ENCODE data around the gene TP73. TPM values are rescaled to one million over a fixed set of nuclear protein-coding genes. Genes with fewer than 3 reads are reported as not detected.

The TP73 gene
- total and polyA plus RNA-seq, 2 experiments from 2014 or later, result not detected

GRCh38 chr1:3664700-3665375 is 12.5 kb downstream of the TP73 start:
- no peak for TF ChIP-seq EZH2phosphoT487 (IDR thresholded peaks at IDR 0.05; ENCODE audit: insufficient read depth, low read depth)
- TF ChIP-seq EZH2 (IDR thresholded peaks at IDR 0.05; ENCODE audit: insufficient read depth, poor library complexity, severe bottlenecking), result no peak
- Histone ChIP-seq H3K4me2 (ENCODE audit: unreplicated experiment) (no peak overlapping the region), H3K36me3 (ENCODE audit: low read depth) (no peaks in the 10 kb centered on the region), H3K27ac (no peak overlapping the region), H3K4me1 (ENCODE audit: insufficient read depth) (no peaks in the 10 kb centered on the region), H3K9me3 (ENCODE audit: low read depth) (no peaks in the 10 kb centered on the region), H3K4me3 (no peak overlapping the region), H4K20me1 (ENCODE audit: insufficient read depth) (no peaks in the 10 kb centered on the region), H2AFZ (no peak overlapping the region), H3K79me2 (ENCODE audit: insufficient read depth) (no peaks in the 10 kb centered on the region), H3K27me3 (replicated peaks; ENCODE audit: insufficient read depth) (peaks cover 6% of the 10 kb centered on the region; the same call in 1 of the 2 replicates), H3F3A (ENCODE audit: insufficient read depth) (no peaks in the 10 kb centered on the region), H3K9ac (no peak overlapping the region), H3K9me2 (ENCODE audit: insufficient read depth) (no peaks in the 10 kb centered on the region)
- in situ Hi-C loops (cut with MboI), result no loop called here
- no peak for DNase-seq
- WGBS, 2 experiments (ENCODE audit: low coverage in 1 of 2, low lambda C conversion rate in 2 of 2, missing lambda C conversion rate in 2 of 2), result 74% methylated on average over 13 to 14 of the region's 14 CpGs

DNA sequence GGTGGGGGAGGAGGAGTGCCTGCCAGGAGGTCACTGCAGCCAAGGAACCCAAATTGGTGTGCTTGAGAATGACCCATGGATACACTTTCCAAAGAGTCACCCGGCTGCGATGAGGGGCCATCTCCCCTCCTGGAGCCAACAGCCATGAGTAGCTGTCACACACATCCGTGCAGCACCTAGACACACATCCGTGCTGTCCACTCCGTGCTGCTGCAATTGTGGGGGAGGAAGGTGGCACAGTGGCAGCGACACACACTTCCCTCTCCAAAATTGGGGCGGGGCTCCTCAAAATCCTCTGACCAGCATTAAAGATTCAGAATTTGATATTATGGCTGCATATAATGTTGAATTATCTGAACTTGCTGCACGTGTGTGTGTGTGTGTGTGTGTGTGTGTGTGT is 15.8 kb downstream of the TP73 start:
- Histone ChIP-seq H3K4me3 (no peak overlapping the region), H3K9me2 (ENCODE audit: insufficient read depth) (no peaks in the 10 kb centered on the region), H3K36me3 (ENCODE audit: low read depth) (no peaks in the 10 kb centered on the region), H3K27me3 (replicated peaks; ENCODE audit: insufficient read depth) (no peaks in the 10 kb centered on the region; the same call in 1 of the 2 replicates), H2AFZ (no peak overlapping the region), H3K79me2 (ENCODE audit: insufficient read depth) (no peaks in the 10 kb centered on the region), H3F3A (ENCODE audit: insufficient read depth) (no peaks in the 10 kb centered on the region), H3K4me2 (ENCODE audit: unreplicated experiment) (no peak overlapping the region), H3K27ac (no peak overlapping the region), H4K20me1 (ENCODE audit: insufficient read depth) (no peaks in the 10 kb centered on the region), H3K9me3 (ENCODE audit: low read depth) (no peaks in the 10 kb centered on the region), H3K4me1 (ENCODE audit: insufficient read depth) (no peaks in the 10 kb centered on the region), H3K9ac (no peak overlapping the region)
- no peak for TF ChIP-seq EZH2phosphoT487 (IDR thresholded peaks at IDR 0.05; ENCODE audit: insufficient read depth, low read depth)
- no peak for TF ChIP-seq EZH2 (IDR thresholded peaks at IDR 0.05; ENCODE audit: insufficient read depth, poor library complexity, severe bottlenecking)
- no peak for DNase-seq
- in situ Hi-C loops (cut with MboI), result no loop called here
- WGBS, 2 experiments (ENCODE audit: low coverage in 1 of 2, low lambda C conversion rate in 2 of 2, missing lambda C conversion rate in 2 of 2), result 66 to 74% methylated on average over 8 of the region's 8 CpGs

DNA sequence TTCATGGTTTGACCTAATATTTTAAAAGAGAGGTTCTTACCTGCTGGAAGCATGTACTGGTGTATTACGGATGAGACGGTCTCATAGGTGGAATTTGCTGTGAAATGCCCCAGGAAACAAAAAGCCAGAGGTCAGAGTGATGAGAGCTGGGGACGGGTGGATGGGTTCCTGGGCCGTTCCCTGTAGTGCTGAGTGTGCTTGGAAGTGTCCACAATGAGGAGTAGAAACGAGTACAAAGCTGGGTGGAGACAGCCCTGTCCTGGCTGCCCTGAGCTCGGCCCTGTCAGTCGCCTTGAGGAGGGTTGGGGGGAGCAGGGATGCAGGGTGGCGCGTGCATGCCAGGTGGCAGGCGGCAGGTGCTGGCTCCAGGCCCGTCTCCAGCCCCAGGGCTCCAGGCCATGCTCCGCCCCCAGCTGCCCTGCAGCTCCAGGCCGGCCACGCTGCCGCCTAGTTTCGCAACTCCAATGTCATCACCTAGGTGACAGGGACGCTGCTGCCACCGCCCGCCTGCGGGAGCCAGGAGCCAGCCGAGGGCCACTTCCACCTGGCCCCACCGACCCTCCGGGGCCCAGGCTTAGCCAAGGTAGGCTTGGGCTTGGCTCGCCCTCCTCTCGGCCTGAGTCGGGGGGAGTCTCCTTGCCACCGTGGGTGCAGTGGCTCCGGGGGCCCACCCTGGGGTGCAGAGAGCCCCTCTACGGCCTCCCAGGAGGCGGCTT is 16.4 kb downstream of the TP73 start:
- Histone ChIP-seq H3K4me1 (ENCODE audit: insufficient read depth) (no peaks in the 10 kb centered on the region), H3K27ac (no peak overlapping the region), H3K9me3 (ENCODE audit: low read depth) (no peaks in the 10 kb centered on the region), H3K79me2 (ENCODE audit: insufficient read depth) (no peaks in the 10 kb centered on the region), H4K20me1 (ENCODE audit: insufficient read depth) (no peaks in the 10 kb centered on the region), H3K9me2 (ENCODE audit: insufficient read depth) (no peaks in the 10 kb centered on the region), H3F3A (ENCODE audit: insufficient read depth) (no peaks in the 10 kb centered on the region), H2AFZ (no peak overlapping the region), H3K27me3 (replicated peaks; ENCODE audit: insufficient read depth) (no peaks in the 10 kb centered on the region; the same call in 1 of the 2 replicates), H3K9ac (no peak overlapping the region), H3K36me3 (ENCODE audit: low read depth) (no peaks in the 10 kb centered on the region), H3K4me3 (no peak overlapping the region), H3K4me2 (ENCODE audit: unreplicated experiment) (no peak overlapping the region)
- TF ChIP-seq EZH2phosphoT487 (IDR thresholded peaks at IDR 0.05; ENCODE audit: insufficient read depth, low read depth) (no peak), EZH2 (IDR thresholded peaks at IDR 0.05; ENCODE audit: insufficient read depth, poor library complexity, severe bottlenecking) (no peak)
- in situ Hi-C loops (cut with MboI), result no loop called here
- peak; percentile 59 for DNase-seq
- 13 to 17% methylated on average over 28 of the region's 30 CpGs for WGBS, 2 experiments (ENCODE audit: low coverage in 1 of 2, low lambda C conversion rate in 2 of 2, missing lambda C conversion rate in 2 of 2)

DNA sequence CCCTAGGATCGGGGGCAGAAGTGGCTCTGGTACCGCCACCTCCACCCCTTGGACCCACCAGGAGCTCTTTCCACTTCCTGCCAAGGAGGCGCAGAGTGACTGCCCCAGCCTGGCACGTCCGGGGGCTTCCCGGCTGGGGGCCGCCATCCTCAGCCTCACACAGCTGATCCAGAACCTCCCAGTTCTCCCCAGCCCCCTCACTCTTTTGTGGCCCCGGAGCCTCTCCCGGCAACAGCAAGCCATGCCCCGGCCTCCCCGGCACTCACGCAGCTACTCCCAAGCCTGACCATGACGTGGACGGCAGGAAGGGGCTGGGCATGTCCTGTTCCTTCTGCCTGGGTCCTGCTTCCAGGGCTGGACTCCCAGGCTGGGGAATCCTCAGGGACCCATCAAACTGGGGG is 17.1 kb downstream of the TP73 start:
- Histone ChIP-seq H3K79me2 (ENCODE audit: insufficient read depth) (no peaks in the 10 kb centered on the region), H2AFZ (no peak overlapping the region), H3K4me1 (ENCODE audit: insufficient read depth) (no peaks in the 10 kb centered on the region), H3K9me3 (ENCODE audit: low read depth) (no peaks in the 10 kb centered on the region), H3F3A (ENCODE audit: insufficient read depth) (no peaks in the 10 kb centered on the region), H3K27me3 (replicated peaks; ENCODE audit: insufficient read depth) (no peaks in the 10 kb centered on the region; the same call in 1 of the 2 replicates), H3K9ac (no peak overlapping the region), H3K27ac (no peak overlapping the region), H3K36me3 (ENCODE audit: low read depth) (no peaks in the 10 kb centered on the region), H4K20me1 (ENCODE audit: insufficient read depth) (no peaks in the 10 kb centered on the region), H3K9me2 (ENCODE audit: insufficient read depth) (no peaks in the 10 kb centered on the region), H3K4me3 (no peak overlapping the region), H3K4me2 (ENCODE audit: unreplicated experiment) (no peak overlapping the region)
- TF ChIP-seq EZH2phosphoT487 (IDR thresholded peaks at IDR 0.05; ENCODE audit: insufficient read depth, low read depth) (no peak), EZH2 (IDR thresholded peaks at IDR 0.05; ENCODE audit: insufficient read depth, poor library complexity, severe bottlenecking) (no peak)
- in situ Hi-C loops (cut with MboI), result no loop called here
- WGBS, 2 experiments (ENCODE audit: low coverage in 1 of 2, low lambda C conversion rate in 2 of 2, missing lambda C conversion rate in 2 of 2), result 33 to 47% methylated on average over 12 to 14 of the region's 14 CpGs
- peak; percentile 18 for DNase-seq

Measured in GM23248 (cell line).